GM10266 (cell line): ENCODE results near the gene MS4A2.
"Not testable (repeated sequence)": the region's sequence is repeated elsewhere in the genome, so short reads cannot be mapped to it uniquely, and the experiment has no call there.

ENCODE experiments used
- DNase-seq: peaks from one replicate; pipeline ENCODE4 v3.0.0; 2012; ENCODE audit errors: extremely low spot score
- CTCF ChIP-seq: IDR thresholded peaks from 2 replicates; pipeline ENCODE4 v1.5.1; 2012; ENCODE audit warnings: mild to moderate bottlenecking, low read depth; ENCODE audit not compliant: control insufficient read depth, insufficient read depth; ENCODE audit errors: missing control alignments

MS4A2 gene

GRCh38 chr11:60065801-60066200, 22.7 kb upstream of the MS4A2 start:
- no peak for DNase-seq
- TF ChIP-seq CTCF: no peak

- no peak for DNase-seq
- no peak for TF ChIP-seq CTCF
These were observed 19.0 kb upstream of the MS4A2 start for GRCh38 chr11:60069450-60069849.

- not testable (repeated sequence) for DNase-seq
These were observed 16.8 kb upstream of the MS4A2 start for GRCh38 chr11:60071644-60072043.

- DNase-seq: no peak
- TF ChIP-seq CTCF: no peak
These were observed 11.1 kb upstream of the MS4A2 start for GRCh38 chr11:60077216-60077817.

GRCh38 chr11:60077981-60078380, 10.5 kb upstream of the MS4A2 start:
- no peak for TF ChIP-seq CTCF
- no peak for DNase-seq

- no peak for DNase-seq
- no peak for TF ChIP-seq CTCF
These were observed 9.7 kb upstream of the MS4A2 start for GRCh38 chr11:60078745-60079144.

- TF ChIP-seq CTCF: no peak
These were observed 7.9 kb upstream of the MS4A2 start for GRCh38 chr11:60080535-60080934.

More at GRCh38 chr11:60080535-60080934, 7.9 kb upstream of the MS4A2 start:
- no peak for DNase-seq
